Renal cortex interstitium (tissue), 11 donors: Measurements from ENCODE around the gene DCUN1D2. TPM values are rescaled to one million over a fixed set of nuclear protein-coding genes. Genes with fewer than 3 reads are reported as not detected.
"Not testable (repeated sequence)": the region's sequence is repeated elsewhere in the genome, so short reads cannot be mapped to it uniquely, and the experiment has no call there.

Experiments used
- DNase-seq, 11 donors: peaks; one replicate each; pipeline ENCODE4 v3.0.0-alpha.2; 2013; ENCODE audit warnings: low read depth in 9 of 11, low spot score in 4 of 11; ENCODE audit errors: extremely low read depth in 1 of 11
- polyA plus RNA-seq, 3 donors: library from polyadenylated mRNA; unstranded; fragments of 120-200 nt; gene quantifications; one replicate each; pipeline ENCODE4 v1.2.1, GENCODE V29; 2013; ENCODE audit not compliant: insufficient read length in 3 of 3

DCUN1D2 gene
- polyA plus RNA-seq, 3 donors = 17.7 to 31.1 (median 22.2) TPM

- no peak for DNase-seq
Observed at GRCh38 chr13:113454936-113455335, 35.6 kb downstream of the DCUN1D2 start.

- DNase-seq = peak in 7 of 11 donors; percentile 45 to 76 (median 54)
Observed at GRCh38 chr13:113452942-113453901, 37.3 kb downstream of the DCUN1D2 start, which contains the start of gene ADPRHL1. Gene ADPRHL1 (minus strand): TSS chr13:113453488. CDS start chr13:113453437, 51 bp downstream.

DNA sequence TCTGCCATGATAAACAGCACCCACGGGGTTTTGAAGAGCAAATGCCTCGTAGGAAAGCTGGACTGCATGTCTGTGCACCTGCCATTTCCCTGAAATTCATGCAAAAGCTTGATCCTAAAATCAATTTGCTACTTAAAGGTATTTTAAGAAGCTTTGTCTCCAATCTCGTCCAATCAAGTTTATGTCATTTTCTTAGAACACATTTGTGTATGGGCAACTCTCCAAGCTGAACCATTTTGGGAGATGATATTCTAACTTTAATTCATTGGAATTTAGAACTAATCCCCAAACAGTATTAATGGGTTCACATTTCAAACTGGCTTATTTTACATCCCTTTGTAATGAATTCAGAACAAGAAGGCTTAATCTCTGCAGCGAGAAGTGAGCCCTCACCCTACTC is 38.0 kb downstream of the DCUN1D2 start:
- DNase-seq = no peak

DNA sequence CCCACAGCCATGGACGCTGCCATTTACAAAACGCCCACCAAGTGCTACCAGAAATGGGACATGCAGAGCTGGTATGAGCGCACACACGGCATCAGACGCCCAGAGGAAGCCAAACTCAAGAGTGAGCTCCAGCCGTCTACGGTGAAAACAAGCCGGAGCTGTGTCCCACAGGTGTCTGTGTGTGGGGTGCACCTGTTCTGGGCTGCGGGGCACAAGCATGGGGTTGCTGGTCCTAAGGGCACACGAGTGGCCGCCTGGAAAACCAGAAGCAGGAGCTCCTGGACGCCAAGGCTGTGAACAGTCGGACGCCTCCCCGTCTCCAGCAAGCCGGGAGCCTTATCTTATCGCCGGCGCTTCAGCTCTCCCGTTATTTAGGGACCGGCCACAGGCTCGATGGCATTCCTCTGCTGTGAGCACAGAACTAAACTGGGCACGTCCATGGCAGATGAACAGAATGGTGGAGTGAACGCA is 38.5 kb downstream of the DCUN1D2 start:
- no peak for DNase-seq

DNA sequence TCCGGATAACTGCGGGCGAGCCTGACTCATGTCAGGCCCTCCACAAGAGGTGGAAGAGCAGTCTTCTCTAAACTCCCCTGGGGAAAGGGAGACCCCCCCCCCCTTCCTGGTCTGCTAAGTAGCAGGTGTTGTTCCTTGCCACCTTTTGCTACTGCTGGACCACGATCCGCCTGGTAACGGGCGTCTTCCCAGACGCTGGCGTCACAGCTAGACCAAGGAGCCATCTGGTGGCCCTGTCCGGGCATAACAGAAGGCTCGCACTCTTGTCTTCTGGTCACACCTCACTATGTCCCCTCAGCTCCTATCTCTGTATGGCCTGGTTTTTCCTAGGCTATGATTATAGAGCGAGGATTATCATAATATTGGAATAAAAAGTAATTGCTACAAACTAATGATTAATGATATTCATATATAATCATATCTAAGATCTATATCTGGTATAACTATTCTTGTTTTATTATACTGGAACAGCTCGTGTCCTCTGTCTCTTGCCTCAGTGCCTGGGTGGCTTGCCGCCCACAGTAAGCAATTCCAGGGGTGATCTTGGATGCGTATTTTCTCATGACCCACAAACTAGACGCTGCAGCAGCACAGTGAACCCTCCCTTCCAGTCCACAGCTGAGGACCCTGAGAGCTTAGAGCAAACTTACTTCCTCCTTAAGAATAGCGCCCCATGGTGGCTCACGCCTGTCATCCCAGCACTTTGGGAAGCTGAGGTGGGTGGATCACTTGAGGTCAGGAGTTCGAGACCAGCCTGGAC is 39.5 kb downstream of the DCUN1D2 start:
- DNase-seq = not testable (repeated sequence)

DNA sequence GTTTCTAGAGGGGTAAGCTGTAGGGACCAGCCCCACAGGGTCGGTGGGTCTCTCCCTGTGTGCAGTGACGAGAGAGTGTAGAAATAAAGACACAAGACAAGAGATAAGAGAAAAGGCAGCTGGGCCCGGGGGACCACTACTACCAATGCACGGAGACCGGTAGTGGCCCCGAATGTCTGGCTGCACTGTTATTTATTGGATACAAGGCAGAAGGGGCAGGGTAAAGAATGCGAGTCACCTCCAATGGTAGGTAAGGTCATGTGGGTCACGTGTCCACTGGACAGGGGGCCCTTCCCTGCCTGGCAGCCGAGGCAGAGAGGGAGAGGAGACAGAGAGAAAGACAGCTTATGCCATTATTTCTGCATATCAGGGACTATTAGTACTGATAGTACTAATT is 40.2 kb downstream of the DCUN1D2 start:
- not testable (repeated sequence) for DNase-seq

GRCh38 chr13:113449693-113450347 is 40.7 kb downstream of the DCUN1D2 start:
- DNase-seq = no peak

DNA sequence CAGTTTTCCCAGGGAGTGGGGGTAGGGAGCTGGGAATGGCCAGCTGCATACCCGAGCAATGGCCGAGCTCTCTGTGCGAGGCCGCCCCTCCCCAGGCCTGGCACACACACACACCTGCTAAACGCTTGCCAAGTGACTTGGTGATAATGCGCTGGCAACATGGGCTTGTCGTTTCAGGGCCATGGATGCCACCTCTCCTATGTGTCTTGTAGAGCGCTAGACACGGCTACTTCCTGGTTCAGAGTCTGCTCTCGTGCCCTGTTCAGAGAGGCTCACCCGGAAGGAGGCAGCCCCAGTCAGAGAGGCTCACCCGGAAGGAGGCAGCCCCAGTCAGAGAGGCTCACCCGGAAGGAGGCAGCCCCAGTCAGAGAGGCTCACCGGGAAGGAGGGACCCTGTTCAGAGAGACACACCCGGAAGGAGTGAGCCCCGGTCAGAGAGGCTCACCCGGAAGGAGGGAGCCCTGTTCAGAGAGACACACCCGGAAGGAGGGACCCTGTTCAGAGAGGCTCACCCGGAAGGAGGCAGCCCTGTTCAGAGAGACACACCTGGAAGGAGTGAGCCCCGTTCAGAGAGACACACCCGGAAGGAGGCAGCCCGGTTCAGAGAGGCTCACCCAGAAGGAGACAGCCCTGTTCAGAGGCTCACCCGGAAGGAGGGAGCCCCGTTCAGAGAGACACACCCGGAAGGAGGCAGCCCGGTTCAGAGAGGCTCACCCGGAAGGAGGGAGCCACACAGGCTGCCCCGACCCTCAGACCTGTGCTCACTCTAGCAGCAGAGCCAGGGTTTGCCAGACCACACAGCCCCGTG is 41.4 kb downstream of the DCUN1D2 start:
- no peak for DNase-seq

GRCh38 chr13:113448545-113448884 is 42.0 kb downstream of the DCUN1D2 start:
- no peak for DNase-seq

- DNase-seq = no peak
Observed at GRCh38 chr13:113447596-113447995, 42.9 kb downstream of the DCUN1D2 start.

DNA sequence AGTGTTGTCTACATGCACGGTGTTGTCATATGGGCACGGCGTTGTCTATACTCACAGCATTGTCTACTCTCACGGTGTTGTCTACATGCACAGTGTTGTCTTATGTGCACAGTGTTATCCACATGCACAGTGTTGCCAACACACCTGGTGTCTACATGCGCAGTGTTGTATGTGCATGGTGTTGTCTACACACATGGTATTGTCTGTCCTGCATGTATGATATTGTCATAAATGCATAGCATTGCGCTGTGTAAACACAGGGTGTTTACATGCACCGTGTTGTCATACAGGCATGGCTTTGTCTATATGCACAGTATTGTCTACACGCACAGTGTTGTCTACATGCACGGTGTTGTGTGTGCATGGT is 44.0 kb downstream of the DCUN1D2 start:
- no peak for DNase-seq

DNA sequence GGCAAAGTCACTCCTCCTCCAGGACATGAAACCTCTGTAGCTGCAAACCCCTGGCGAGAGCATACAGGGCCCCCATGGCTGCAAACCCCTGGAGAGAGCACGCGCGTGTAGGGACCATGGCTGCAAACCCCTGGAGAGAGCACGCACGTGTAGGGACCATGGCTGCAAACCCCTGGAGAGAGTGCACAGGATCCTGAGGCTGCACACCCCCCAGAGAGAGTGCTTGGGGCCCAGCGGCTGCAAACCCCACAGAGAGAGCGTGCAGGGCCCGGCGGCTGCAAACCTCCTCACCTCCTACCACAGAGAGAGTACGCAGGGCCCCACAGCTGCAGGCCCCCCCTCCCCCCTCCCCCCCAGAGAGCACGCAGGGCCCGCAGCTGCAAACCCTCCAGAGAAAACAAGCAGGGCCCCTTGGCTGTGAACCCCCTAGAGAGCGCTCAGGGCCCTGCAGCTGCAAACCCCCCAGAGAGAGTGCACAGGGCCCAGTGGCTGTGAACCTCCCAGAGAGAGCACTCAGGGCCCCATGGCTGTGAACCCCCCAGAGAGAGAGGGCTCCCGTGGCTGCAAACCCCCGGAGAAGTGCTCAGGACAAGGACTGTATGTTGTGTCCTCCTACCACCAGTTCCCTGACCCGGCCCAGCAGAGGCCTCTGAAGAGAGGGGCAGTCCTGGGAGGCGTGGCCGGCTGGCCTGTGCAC is 44.6 kb downstream of the DCUN1D2 start:
- DNase-seq = no peak

DNA sequence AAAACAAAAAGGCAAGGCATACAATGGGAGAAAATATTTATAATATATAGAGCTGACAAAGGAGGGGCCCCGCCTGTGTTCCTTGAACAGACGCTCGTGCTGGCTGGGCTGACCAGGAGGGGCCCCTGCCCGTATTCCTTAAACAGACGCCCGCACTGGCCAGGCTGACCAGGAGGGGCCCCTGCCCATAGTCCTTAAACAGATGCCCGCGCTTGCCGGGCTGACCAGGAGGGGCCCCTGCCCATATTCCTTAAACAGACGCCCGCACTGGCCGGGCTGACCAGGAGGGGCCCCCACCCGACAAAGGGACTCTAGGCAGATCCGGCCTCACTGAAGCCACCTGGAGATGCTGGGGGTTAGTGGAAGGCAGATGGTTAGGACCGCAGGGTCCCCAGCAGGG is 46.5 kb downstream of the DCUN1D2 start:
- DNase-seq = no peak

- no peak for DNase-seq
Observed at GRCh38 chr13:113442985-113443362, 47.5 kb downstream of the DCUN1D2 start.

GRCh38 chr13:113442354-113442984 is 48.0 kb downstream of the DCUN1D2 start:
- no peak for DNase-seq

DNA sequence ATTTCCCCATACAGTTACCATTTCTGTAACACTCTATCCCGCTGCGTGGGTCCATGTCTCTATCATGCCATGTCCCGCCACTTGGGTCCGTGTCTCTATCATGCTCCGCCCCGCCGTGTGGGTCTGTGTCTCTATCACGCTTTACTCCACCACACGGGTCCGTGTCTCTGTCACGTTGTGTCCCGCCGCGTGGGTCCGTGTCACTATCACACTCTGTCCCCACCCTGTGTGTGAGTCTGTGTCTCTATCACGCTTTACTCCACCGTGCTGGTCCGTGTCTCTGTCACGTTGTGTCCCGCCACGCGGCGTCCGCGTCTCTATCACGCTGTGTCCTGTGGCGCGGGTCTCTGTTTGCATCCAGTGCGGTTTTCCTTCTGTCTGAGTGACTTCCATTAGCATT is 48.9 kb downstream of the DCUN1D2 start:
- DNase-seq = no peak

GRCh38 chr13:113437408-113438010 is 53.0 kb downstream of the DCUN1D2 start:
- DNase-seq = no peak
